ENCODE data around the gene EGF.

EGF gene

DNA sequence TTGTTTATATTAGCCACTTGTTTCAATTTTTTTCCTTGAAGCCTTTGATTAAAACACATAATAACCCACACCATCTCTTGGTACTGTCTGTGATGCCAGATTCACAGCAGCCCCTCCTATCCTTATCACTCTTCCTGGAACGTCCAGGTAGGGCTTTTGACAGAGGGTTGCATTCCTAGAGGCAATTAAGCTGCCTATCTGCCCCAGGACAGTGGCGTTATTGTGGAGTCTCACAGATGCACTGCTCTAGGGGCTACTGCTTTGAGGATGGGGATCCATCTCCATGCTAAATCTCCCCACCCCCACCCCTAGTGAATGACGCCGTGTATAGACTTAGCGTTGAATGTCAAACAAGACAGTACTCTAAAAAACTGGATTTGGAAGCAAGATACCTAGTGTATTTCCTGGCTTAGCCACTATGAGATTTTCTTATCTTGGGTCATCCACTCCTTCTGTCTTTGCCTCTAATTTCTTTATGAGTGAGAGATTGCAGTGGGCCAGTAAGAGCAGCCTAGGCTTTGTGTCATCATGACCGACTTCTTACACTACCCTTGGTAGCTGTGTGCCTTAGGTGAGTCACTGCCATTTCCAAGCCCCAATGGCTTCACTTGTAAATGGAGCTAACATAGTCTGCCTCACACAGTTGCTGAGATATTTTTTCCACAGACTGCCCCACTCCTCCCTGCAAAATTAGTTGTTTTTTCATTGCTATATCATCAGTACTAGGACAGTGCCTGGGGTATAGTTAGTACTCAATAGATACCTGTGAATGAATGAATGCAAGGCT lies 90.9 kb downstream of the EGF start:
- Histone ChIP-seq H3K36me3 (ENCODE audit: insufficient read depth, low read length) (no peaks in the 10 kb centered on the region), H3K4me3 (ENCODE audit: low read depth in 1 of 2, low read length in 2 of 2) (no peak overlapping the region), H3K9ac (ENCODE audit: low read length) (no peak overlapping the region), H3K9me3 (ENCODE audit: low read length) (no peaks in the 10 kb centered on the region), H3K4me1 (ENCODE audit: insufficient read depth, low read length) (no peaks in the 10 kb centered on the region), H3K27me3 (ENCODE audit: control insufficient read depth in 1 of 2, insufficient read depth in 2 of 2, low read length in 2 of 2) (no peaks in the 10 kb centered on the region), H3K27ac (ENCODE audit: low read depth, low read length) (no peak overlapping the region)

- no peak overlapping the region for H3K9ac ChIP-seq (ENCODE audit: low read length)
- H3K4me3 ChIP-seq (ENCODE audit: low read depth in 1 of 2, low read length in 2 of 2), result no peak overlapping the region
- H3K27ac ChIP-seq (ENCODE audit: low read depth, low read length), result no peak overlapping the region
- no peaks in the 10 kb centered on the region for H3K36me3 ChIP-seq (ENCODE audit: insufficient read depth, low read length)
- H3K27me3 ChIP-seq (ENCODE audit: control insufficient read depth in 1 of 2, insufficient read depth in 2 of 2, low read length in 2 of 2), result no peaks in the 10 kb centered on the region
- no peaks in the 10 kb centered on the region for H3K9me3 ChIP-seq (ENCODE audit: low read length)
- H3K4me1 ChIP-seq (ENCODE audit: insufficient read depth, low read length), result no peaks in the 10 kb centered on the region
Measured at GRCh38 chr4:110004556-110004955, 91.9 kb downstream of the EGF start.

- no peaks in the 10 kb centered on the region for H3K36me3 ChIP-seq (ENCODE audit: insufficient read depth, low read length)
- H3K4me1 ChIP-seq (ENCODE audit: insufficient read depth, low read length), result no peaks in the 10 kb centered on the region
- no peak overlapping the region for H3K27ac ChIP-seq (ENCODE audit: low read depth, low read length)
- no peaks in the 10 kb centered on the region for H3K9me3 ChIP-seq (ENCODE audit: low read length)
- no peak overlapping the region for H3K9ac ChIP-seq (ENCODE audit: low read length)
- H3K4me3 ChIP-seq (ENCODE audit: low read depth in 1 of 2, low read length in 2 of 2), result no peak overlapping the region
- H3K27me3 ChIP-seq (ENCODE audit: control insufficient read depth in 1 of 2, insufficient read depth in 2 of 2, low read length in 2 of 2), result no peaks in the 10 kb centered on the region
Measured at GRCh38 chr4:110005461-110006056, 92.9 kb downstream of the EGF start.

- Histone ChIP-seq H3K4me3 (ENCODE audit: low read depth in 1 of 2, low read length in 2 of 2) (no peak overlapping the region), H3K27me3 (ENCODE audit: control insufficient read depth in 1 of 2, insufficient read depth in 2 of 2, low read length in 2 of 2) (no peaks in the 10 kb centered on the region), H3K4me1 (ENCODE audit: insufficient read depth, low read length) (no peaks in the 10 kb centered on the region), H3K9me3 (ENCODE audit: low read length) (no peaks in the 10 kb centered on the region), H3K9ac (ENCODE audit: low read length) (no peak overlapping the region), H3K27ac (ENCODE audit: low read depth, low read length) (no peak overlapping the region), H3K36me3 (ENCODE audit: insufficient read depth, low read length) (no peaks in the 10 kb centered on the region)
Measured at GRCh38 chr4:110007217-110007616, 94.5 kb downstream of the EGF start.

GRCh38 chr4:110008540-110008939 lies 95.9 kb downstream of the EGF start:
- H3K27me3 ChIP-seq (ENCODE audit: control insufficient read depth in 1 of 2, insufficient read depth in 2 of 2, low read length in 2 of 2), result no peaks in the 10 kb centered on the region
- no peak overlapping the region for H3K27ac ChIP-seq (ENCODE audit: low read depth, low read length)
- no peaks in the 10 kb centered on the region for H3K9me3 ChIP-seq (ENCODE audit: low read length)
- no peak overlapping the region for H3K4me3 ChIP-seq (ENCODE audit: low read depth in 1 of 2, low read length in 2 of 2)
- no peaks in the 10 kb centered on the region for H3K36me3 ChIP-seq (ENCODE audit: insufficient read depth, low read length)
- H3K9ac ChIP-seq (ENCODE audit: low read length), result no peak overlapping the region
- H3K4me1 ChIP-seq (ENCODE audit: insufficient read depth, low read length), result no peaks in the 10 kb centered on the region

DNA sequence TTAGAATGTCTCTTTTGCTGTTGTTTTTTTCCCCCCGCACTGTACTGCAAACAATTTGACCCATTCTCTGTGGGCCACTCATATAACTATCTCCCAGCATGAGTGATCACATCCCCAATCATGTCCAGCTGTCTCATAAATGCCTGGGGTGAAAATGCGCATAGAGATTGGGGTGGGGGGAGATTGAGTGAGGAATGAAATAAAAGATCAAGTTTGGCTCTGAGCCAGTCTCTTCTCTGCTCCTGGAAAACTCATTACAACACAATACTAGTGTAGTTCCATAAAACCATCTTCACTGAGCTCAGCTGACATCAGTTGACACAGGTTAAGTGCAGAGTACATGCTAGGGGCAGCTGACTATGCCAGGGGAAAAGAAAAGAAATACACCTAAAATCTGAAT lies 96.9 kb downstream of the EGF start:
- Histone ChIP-seq H3K36me3 (ENCODE audit: insufficient read depth, low read length) (no peaks in the 10 kb centered on the region), H3K9me3 (ENCODE audit: low read length) (no peaks in the 10 kb centered on the region), H3K4me3 (ENCODE audit: low read depth in 1 of 2, low read length in 2 of 2) (no peak overlapping the region), H3K9ac (ENCODE audit: low read length) (no peak overlapping the region), H3K4me1 (ENCODE audit: insufficient read depth, low read length) (no peaks in the 10 kb centered on the region), H3K27ac (ENCODE audit: low read depth, low read length) (no peak overlapping the region), H3K27me3 (ENCODE audit: control insufficient read depth in 1 of 2, insufficient read depth in 2 of 2, low read length in 2 of 2) (no peaks in the 10 kb centered on the region)

GRCh38 chr4:110010797-110011196 lies 98.1 kb downstream of the EGF start:
- Histone ChIP-seq H3K36me3 (ENCODE audit: insufficient read depth, low read length) (no peaks in the 10 kb centered on the region), H3K27ac (ENCODE audit: low read depth, low read length) (no peak overlapping the region), H3K4me3 (ENCODE audit: low read depth in 1 of 2, low read length in 2 of 2) (no peak overlapping the region), H3K9me3 (ENCODE audit: low read length) (no peaks in the 10 kb centered on the region), H3K4me1 (ENCODE audit: insufficient read depth, low read length) (no peaks in the 10 kb centered on the region), H3K9ac (ENCODE audit: low read length) (no peak overlapping the region), H3K27me3 (ENCODE audit: control insufficient read depth in 1 of 2, insufficient read depth in 2 of 2, low read length in 2 of 2) (no peaks in the 10 kb centered on the region)

DNA sequence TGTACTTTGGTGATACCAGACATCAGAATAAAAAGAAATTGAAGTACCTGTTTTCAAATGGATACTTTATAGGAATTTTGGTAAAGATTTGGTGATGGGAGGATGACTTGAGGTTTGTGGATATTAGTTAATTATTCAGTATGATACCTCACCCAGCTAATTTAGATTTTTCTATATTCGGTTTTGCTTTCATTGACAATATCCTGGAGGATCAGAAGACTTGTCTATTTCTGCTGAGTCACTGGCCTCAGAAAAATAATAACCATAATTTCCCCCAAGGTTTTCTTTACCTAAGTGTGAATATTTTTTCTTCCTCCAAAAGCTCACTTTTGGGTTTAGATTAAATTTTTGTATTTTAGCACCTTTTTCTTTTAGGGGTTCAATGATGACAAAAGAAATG lies 100.2 kb downstream of the EGF start:
- no peaks in the 10 kb centered on the region for H3K4me1 ChIP-seq (ENCODE audit: insufficient read depth, low read length)
- H3K4me3 ChIP-seq (ENCODE audit: low read depth in 1 of 2, low read length in 2 of 2), result no peak overlapping the region
- H3K9me3 ChIP-seq (ENCODE audit: low read length), result no peaks in the 10 kb centered on the region
- no peaks in the 10 kb centered on the region for H3K36me3 ChIP-seq (ENCODE audit: insufficient read depth, low read length)
- H3K27ac ChIP-seq (ENCODE audit: low read depth, low read length), result no peak overlapping the region
- no peaks in the 10 kb centered on the region for H3K27me3 ChIP-seq (ENCODE audit: control insufficient read depth in 1 of 2, insufficient read depth in 2 of 2, low read length in 2 of 2)
- no peak overlapping the region for H3K9ac ChIP-seq (ENCODE audit: low read length)

- Histone ChIP-seq H3K27ac (ENCODE audit: low read depth, low read length) (no peak overlapping the region), H3K9me3 (ENCODE audit: low read length) (no peaks in the 10 kb centered on the region), H3K27me3 (ENCODE audit: control insufficient read depth in 1 of 2, insufficient read depth in 2 of 2, low read length in 2 of 2) (no peaks in the 10 kb centered on the region), H3K36me3 (ENCODE audit: insufficient read depth, low read length) (no peaks in the 10 kb centered on the region), H3K4me1 (ENCODE audit: insufficient read depth, low read length) (no peaks in the 10 kb centered on the region), H3K4me3 (ENCODE audit: low read depth in 1 of 2, low read length in 2 of 2) (no peak overlapping the region), H3K9ac (ENCODE audit: low read length) (no peak overlapping the region)
Measured at GRCh38 chr4:110014233-110014632, 101.5 kb downstream of the EGF start.

DNA sequence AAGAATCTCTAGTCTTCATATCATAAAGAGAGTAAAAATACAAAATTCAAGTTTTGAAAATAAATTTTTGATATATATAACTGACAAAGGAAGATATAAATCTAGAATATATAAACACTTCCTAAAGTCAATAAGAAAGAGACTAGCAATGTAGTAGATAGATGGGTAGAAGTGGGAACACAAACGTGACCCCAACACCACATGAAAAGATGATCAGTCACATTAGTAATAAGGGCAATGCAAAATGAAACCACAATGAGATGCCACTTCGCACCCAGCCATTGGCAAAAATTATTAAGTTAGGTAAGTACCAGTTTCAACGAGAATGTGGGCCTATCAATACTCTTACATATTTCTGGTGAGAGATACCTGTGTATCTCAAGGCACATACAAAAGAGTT lies 106.5 kb downstream of the EGF start:
- no peak overlapping the region for H3K9ac ChIP-seq (ENCODE audit: low read length)
- H3K4me1 ChIP-seq (ENCODE audit: insufficient read depth, low read length), result no peaks in the 10 kb centered on the region
- no peaks in the 10 kb centered on the region for H3K9me3 ChIP-seq (ENCODE audit: low read length)
- no peaks in the 10 kb centered on the region for H3K36me3 ChIP-seq (ENCODE audit: insufficient read depth, low read length)
- H3K4me3 ChIP-seq (ENCODE audit: low read depth in 1 of 2, low read length in 2 of 2), result no peak overlapping the region
- no peaks in the 10 kb centered on the region for H3K27me3 ChIP-seq (ENCODE audit: control insufficient read depth in 1 of 2, insufficient read depth in 2 of 2, low read length in 2 of 2)
- no peak overlapping the region for H3K27ac ChIP-seq (ENCODE audit: low read depth, low read length)

DNA sequence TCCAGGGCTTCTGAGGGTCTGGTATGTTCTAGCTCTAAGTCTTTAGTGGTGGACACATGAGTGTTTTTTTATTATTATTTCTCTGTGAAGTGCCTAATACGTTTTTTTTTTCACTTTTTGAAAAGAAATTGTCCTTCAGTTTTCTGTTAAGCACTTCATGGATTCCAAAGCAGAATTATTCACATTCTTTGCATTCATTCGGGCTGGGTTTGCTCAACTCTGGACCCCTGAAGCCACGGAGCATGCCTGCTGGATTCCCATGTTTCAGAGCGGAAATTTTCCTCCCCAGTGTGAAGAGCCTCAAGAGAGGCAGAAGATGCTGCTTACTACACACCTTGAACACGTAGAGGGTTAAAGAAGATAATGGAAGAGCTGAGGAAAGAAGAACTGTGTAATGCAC lies 107.5 kb downstream of the EGF start:
- Histone ChIP-seq H3K27me3 (ENCODE audit: control insufficient read depth in 1 of 2, insufficient read depth in 2 of 2, low read length in 2 of 2) (no peaks in the 10 kb centered on the region), H3K9ac (ENCODE audit: low read length) (no peak overlapping the region), H3K36me3 (ENCODE audit: insufficient read depth, low read length) (no peaks in the 10 kb centered on the region), H3K9me3 (ENCODE audit: low read length) (no peaks in the 10 kb centered on the region), H3K27ac (ENCODE audit: low read depth, low read length) (no peak overlapping the region), H3K4me1 (ENCODE audit: insufficient read depth, low read length) (no peaks in the 10 kb centered on the region), H3K4me3 (ENCODE audit: low read depth in 1 of 2, low read length in 2 of 2) (no peak overlapping the region)

All from muscle layer of colon (tissue), 2 donors.